HG03457 (cell line): ENCODE measurements around the gene IL12B.
"Not testable (repeated sequence)": the region's sequence is repeated elsewhere in the genome, so short reads cannot be mapped to it uniquely, and the experiment has no call there.

ENCODE experiments used
- ATAC-seq: cut with Tn5 transposase; IDR thresholded peaks from one replicate; pipeline ENCODE4 v1.9.1; 2021; ENCODE audit warnings: moderate number of reproducible peaks; ENCODE audit not compliant: unreplicated experiment

Gene IL12B

DNA sequence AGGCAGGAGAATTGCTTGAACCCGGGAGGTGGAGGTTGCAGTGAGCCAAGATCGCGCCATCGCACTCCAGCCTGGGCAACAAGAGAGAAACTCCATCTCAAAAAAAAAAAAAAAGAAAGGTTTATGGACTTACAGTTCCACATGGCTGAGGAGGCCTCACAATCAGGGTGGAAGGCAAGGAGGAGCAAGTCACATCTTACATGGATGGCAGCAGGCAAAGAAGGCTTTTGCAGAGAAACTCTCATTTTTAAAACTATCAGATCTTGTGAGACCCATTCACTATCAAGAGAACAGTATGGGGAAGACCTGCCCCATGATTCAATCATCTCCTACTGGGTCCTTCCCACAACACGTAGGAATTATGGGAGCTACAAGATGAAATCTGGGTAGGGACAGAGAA is 33.0 kb downstream of the IL12B start:
- not testable (repeated sequence) for ATAC-seq

DNA sequence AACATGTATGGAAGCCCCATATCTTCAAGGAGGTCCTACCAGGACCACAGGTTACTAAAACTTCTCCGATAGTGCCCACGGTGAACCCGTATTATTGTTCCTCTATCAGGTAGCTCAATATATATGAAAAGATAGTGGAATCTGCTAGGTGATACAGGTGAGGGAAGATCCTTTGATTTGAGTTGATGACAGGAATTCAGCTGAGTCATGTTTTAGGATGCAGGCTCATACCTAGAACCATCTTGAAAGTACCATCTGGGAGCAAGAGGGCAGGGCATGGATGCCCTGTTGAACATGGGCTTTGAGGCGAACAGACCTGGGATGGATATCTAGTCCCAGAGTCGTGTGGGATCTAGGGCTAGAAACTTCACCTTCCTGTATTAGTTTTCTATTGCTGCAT is 35.4 kb downstream of the IL12B start:
- no peak for ATAC-seq

DNA sequence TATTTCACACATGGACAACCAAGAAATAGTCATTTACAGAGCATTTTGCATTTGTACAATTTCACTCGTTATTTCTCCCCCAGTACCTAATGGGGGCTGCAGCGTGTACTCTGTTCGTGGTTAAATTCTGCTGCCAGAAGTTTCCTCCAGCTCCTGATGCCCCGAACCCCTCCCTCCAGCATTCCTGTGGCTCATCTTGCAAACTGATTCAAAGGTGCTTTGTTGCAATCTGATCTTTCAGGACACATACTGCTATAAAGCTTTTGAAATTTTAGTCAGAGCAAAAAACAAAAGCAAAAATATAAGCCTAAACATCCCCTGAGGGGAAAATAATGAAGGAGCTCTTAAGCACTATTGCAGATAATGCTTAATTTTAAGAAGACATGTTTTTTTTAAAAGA is 39.5 kb downstream of the IL12B start:
- no peak for ATAC-seq

DNA sequence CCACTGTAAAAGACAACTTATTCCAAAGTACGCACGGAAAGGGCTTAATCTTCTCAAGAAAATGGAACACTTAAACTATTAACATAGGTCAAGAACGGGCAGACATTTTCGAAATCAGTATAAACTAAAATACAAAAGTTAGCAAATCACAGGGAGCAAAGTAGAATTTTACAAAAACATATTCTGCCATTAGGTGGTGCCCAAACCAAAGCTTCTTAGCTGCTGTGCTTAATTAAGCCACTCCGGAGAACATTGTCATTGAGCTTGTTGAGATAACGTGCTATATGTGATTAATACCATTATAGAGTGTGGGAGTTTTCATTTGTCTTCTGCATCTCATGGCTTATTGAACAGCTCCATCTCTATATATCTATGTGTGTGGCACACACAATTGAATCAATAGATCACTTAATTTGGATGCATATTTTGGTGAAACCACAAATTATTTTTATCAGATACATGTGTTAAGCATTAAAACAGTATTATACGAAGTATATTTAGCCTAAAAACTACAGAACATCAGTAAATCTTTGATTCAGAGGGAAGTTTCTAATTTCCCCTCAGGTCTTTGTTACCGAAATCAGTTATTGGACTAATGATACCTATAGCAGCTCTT is 43.8 kb downstream of the IL12B start:
- no peak for ATAC-seq

DNA sequence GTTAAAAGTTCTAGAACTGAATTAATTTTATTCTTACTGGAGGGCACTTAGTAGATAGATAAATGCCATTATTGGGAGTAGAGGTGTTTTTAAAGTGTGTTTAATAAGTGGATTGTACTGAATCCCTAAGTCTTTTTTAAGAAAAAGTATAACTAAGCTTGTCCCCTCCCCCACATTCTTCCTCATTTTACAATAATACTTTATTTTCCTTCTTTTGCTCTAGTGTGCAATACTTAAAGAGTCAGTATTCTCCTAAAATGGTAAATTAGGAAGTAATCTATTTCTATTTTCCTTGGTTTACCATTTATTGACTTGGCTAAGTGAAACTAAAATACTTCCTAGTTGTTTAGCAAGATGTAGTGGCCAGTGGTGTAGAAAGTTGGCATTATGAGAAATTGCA is 55.6 kb downstream of the IL12B start:
- ATAC-seq = no peak

DNA sequence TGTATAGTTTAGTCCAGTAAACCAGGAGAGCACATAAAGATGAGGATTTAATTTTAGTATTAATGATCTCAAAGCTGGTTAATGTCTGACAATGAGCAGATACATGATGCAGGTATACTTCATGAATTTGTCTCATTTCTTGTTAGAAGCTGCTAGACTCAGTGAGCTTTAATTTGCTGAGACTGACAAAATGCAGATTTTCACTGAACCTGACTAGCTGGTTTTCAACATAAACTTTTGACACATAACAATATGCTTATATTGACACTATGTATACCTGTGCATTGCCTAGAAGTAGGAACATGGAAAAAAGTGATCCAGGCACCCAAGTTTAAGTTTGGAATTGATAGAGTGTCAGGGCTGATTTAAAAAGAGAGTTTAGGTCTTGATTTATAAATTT is 56.4 kb downstream of the IL12B start:
- no peak for ATAC-seq

DNA sequence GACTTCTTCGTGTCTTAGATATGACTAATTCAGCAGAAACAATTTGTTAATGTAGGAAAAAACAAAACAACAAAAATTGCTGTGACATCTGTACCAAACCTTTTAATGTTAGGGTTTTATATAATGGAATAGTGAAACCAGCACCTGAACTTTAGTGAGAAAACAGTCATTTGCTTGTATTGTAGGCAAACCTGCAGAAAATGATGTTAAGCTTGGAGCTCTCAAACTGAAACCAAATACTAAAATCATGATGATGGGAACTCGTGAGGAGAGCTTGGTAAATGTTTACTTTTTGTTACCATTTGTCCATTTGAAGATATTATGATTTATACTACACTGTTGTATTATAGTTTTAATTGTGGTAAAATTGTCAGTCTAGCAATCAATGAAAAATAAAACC is 60.6 kb downstream of the IL12B start:
- no peak for ATAC-seq

DNA sequence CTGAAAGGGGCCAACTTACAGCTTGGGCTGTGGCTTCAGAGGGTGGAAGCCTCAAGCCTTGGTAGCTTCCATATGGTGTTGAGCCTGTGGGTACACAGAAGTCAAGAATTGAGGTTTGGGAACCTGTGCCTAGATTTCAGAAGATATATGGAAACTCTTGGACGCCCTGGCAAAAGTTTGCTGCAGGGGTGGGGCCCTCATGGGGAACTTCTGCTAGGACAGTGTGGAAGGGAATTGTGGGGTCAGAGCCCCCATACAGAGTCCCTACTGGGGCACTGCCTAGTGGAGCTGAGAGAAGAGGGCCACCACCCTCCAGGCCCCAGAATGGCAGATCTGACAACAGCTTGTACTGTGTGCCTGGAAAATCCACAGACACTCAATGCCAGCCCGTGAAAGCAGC is 63.5 kb downstream of the IL12B start:
- not testable (repeated sequence) for ATAC-seq
